Stimulated activated CD4-positive, alpha-beta T cell treated with anti-CD3 and anti-CD28 coated beads, Interleukin-15, amount 100 ng/mL, for 48 hours (primary cell): Measurements from ENCODE around the gene DDB1.

ENCODE experiments used
- DNase-seq, 2 donors: peaks; one replicate each; pipeline ENCODE4 v3.0.0-alpha.2; 2020; ENCODE audit warnings: low read depth in 2 of 2

The DDB1 gene

GRCh38 chr11:61332797-61333549 is at the start of gene DDB1, which contains the start of gene TKFC:
DDB1 (minus strand) TSS chr11:61333105; CDS start chr11:61332968, 137 bp downstream.
TKFC (plus strand) TSS chr11:61333228; CDS start chr11:61334729, 1,501 bp downstream.
- peak; percentile 94 to 98 for DNase-seq

GRCh38 chr11:61380884-61381283 is 48.0 kb upstream of the DDB1 start:
- DNase-seq, result no peak

GRCh38 chr11:61378713-61379313 is 45.9 kb upstream of the DDB1 start:
- DNase-seq, result no peak

GRCh38 chr11:61377461-61378160 is 44.7 kb upstream of the DDB1 start:
- no peak for DNase-seq

GRCh38 chr11:61375761-61376108 is 42.8 kb upstream of the DDB1 start:
- no peak for DNase-seq

- no peak for DNase-seq
Measured at GRCh38 chr11:61372659-61373420, 39.9 kb upstream of the DDB1 start.

- no peak for DNase-seq
Measured at GRCh38 chr11:61370349-61371005, 37.6 kb upstream of the DDB1 start.

- DNase-seq, result no peak
Measured at GRCh38 chr11:61369372-61370348, 36.8 kb upstream of the DDB1 start.

GRCh38 chr11:61368646-61369045 is 35.7 kb upstream of the DDB1 start:
- DNase-seq, result no peak

- DNase-seq, result no peak
Measured at GRCh38 chr11:61367406-61367805, 34.5 kb upstream of the DDB1 start.

GRCh38 chr11:61364012-61364675 is 31.2 kb upstream of the DDB1 start:
- no peak for DNase-seq

- DNase-seq, result peak in 1 of 2 donors; percentile 6
Measured at GRCh38 chr11:61362542-61362875, 29.6 kb upstream of the DDB1 start.

- DNase-seq, result peak; percentile 89 to 90
Measured at GRCh38 chr11:61361741-61362541, 29.0 kb upstream of the DDB1 start, which contains the start of the genes CYB561A3 and TMEM138. CYB561A3 (minus strand) TSS chr11:61361882; CDS start chr11:61356713, 5,169 bp downstream. TMEM138 (plus strand) TSS chr11:61362374; CDS start chr11:61364391, 2,017 bp downstream.

GRCh38 chr11:61361237-61361740 is 28.4 kb upstream of the DDB1 start:
- no peak for DNase-seq

GRCh38 chr11:61359516-61359915 is 26.6 kb upstream of the DDB1 start:
- DNase-seq, result no peak

GRCh38 chr11:61358566-61358965 is 25.7 kb upstream of the DDB1 start:
- no peak for DNase-seq

GRCh38 chr11:61357894-61358239 is 25.0 kb upstream of the DDB1 start:
- no peak for DNase-seq

GRCh38 chr11:61357233-61357893 is 24.5 kb upstream of the DDB1 start:
- no peak for DNase-seq
